Calu3 (cell line): ENCODE data around the gene SEPTIN5. TPM values are rescaled to one million over a fixed set of nuclear protein-coding genes. Genes with fewer than 3 reads are reported as not detected.

Source experiments
- BruUV-seq: library from RNA; stranded (reverse); fragments of 400-500 nt; replicated peaks from 2 replicates; lab custom pipeline; 2021; lab: Mats Ljungman, UMichigan
- CTCF ChIA-PET: fragments of 300-600 bp; sonication (Branson Sonifier 250); formaldehyde crosslinking; loops from one replicate; lab custom pipeline; 2022; ENCODE audit warnings: antibody characterized with exemption; lab: Charles Lee
- DNase-seq: peaks from one replicate; pipeline ENCODE4 v3.0.0; 2022
- H3K27ac Mint-ChIP-seq: one replicate; pipeline ENCODE4 v1.8.0; 2022; ENCODE audit warnings: mixed read lengths; ENCODE audit not compliant: unreplicated experiment
- H3K27me3 Mint-ChIP-seq: one replicate; pipeline ENCODE4 v1.8.0; 2022; ENCODE audit warnings: mixed read lengths; ENCODE audit not compliant: unreplicated experiment
- H3K36me3 Mint-ChIP-seq: one replicate; pipeline ENCODE4 v1.8.0; 2022; ENCODE audit warnings: mild to moderate bottlenecking, moderate library complexity, mixed read lengths; ENCODE audit not compliant: insufficient read depth, unreplicated experiment
- H3K4me1 Mint-ChIP-seq: one replicate; pipeline ENCODE4 v1.8.0; 2022; ENCODE audit warnings: mild to moderate bottlenecking, low read depth, mixed read lengths; ENCODE audit not compliant: unreplicated experiment
- H3K4me3 Mint-ChIP-seq: one replicate; pipeline ENCODE4 v1.8.0; 2022; ENCODE audit warnings: mild to moderate bottlenecking, low read depth, moderate library complexity, mixed read lengths; ENCODE audit not compliant: unreplicated experiment
- H3K9me3 Mint-ChIP-seq: one replicate; pipeline ENCODE4 v1.8.0; 2022; ENCODE audit warnings: low read depth, mixed read lengths; ENCODE audit not compliant: unreplicated experiment
- CTCF ChIP-seq: fragments of 200-600 bp; IDR thresholded peaks from one replicate; pipeline ENCODE4 v1.8.0; 2022; ENCODE audit warnings: antibody characterized with exemption; ENCODE audit not compliant: unreplicated experiment
- intact Hi-C: fragments of 100-400 bp; cut with micrococcal nuclease; formaldehyde crosslinking; loops from one replicate; pipeline ENCODE4 v1.10.0; 2022; ENCODE audit not compliant: unreplicated experiment
- total RNA-seq: library from RNA; stranded (reverse); gene quantifications from 2 replicates; pipeline ENCODE4 v1.2.3, GENCODE V29; 2022

SEPTIN5 gene
- total RNA-seq, 1 experiment from 2014 or later, result 3.3 TPM

DNA sequence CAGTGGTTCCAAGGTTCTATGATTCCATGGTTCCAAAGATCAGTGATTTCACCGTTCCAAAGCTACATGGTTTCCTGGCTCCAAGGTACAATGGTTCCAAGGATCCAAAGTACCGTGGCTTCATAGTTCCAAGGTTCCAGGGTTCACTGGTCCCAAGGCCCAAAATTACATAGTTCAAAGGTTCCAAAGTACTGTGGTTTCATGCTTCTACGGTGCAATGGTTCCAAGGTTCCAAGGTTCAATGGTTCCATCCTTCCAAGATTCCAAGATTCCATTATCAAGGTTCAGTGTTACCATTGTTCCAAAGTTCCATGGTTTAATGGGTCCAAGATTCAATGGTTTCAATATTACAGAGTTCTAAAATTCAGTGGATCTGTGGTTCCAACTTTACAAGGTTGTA lies 43.0 kb upstream of the SEPTIN5 start:
- H3K27me3 Mint-ChIP-seq, result peaks cover 85% of the 10 kb centered on the region
- BruUV-seq, result no TSS peak
- H3K4me3 Mint-ChIP-seq, result no peak overlapping the region
- no peaks in the 10 kb centered on the region for H3K4me1 Mint-ChIP-seq
- TF ChIP-seq CTCF, result no peak
- H3K36me3 Mint-ChIP-seq, result no peaks in the 10 kb centered on the region
- DNase-seq, result no peak
- CTCF ChIA-PET, result no interaction called here
- H3K27ac Mint-ChIP-seq, result no peak overlapping the region
- no peaks in the 10 kb centered on the region for H3K9me3 Mint-ChIP-seq
- intact Hi-C loops, result no loop called here

- Mint-ChIP-seq H3K27me3 (peaks cover 78% of the 10 kb centered on the region), H3K27ac (no peak overlapping the region), H3K9me3 (no peaks in the 10 kb centered on the region), H3K4me1 (no peaks in the 10 kb centered on the region), H3K36me3 (no peaks in the 10 kb centered on the region), H3K4me3 (no peak overlapping the region)
- no peak for DNase-seq
- BruUV-seq, result no TSS peak
- intact Hi-C loops, result no loop called here
- TF ChIP-seq CTCF, result no peak
- CTCF ChIA-PET, result no interaction called here
These were observed 42.1 kb upstream of the SEPTIN5 start for GRCh38 chr22:19672054-19672776.

GRCh38 chr22:19673660-19674059 lies 40.6 kb upstream of the SEPTIN5 start:
- Mint-ChIP-seq H3K9me3 (no peaks in the 10 kb centered on the region), H3K4me1 (no peaks in the 10 kb centered on the region), H3K4me3 (no peak overlapping the region), H3K27ac (no peak overlapping the region), H3K36me3 (no peaks in the 10 kb centered on the region), H3K27me3 (peaks cover 64% of the 10 kb centered on the region)
- no peak for TF ChIP-seq CTCF
- no peak for DNase-seq
- CTCF ChIA-PET, result no interaction called here
- BruUV-seq, result no TSS peak
- intact Hi-C loops, result no loop called here

DNA sequence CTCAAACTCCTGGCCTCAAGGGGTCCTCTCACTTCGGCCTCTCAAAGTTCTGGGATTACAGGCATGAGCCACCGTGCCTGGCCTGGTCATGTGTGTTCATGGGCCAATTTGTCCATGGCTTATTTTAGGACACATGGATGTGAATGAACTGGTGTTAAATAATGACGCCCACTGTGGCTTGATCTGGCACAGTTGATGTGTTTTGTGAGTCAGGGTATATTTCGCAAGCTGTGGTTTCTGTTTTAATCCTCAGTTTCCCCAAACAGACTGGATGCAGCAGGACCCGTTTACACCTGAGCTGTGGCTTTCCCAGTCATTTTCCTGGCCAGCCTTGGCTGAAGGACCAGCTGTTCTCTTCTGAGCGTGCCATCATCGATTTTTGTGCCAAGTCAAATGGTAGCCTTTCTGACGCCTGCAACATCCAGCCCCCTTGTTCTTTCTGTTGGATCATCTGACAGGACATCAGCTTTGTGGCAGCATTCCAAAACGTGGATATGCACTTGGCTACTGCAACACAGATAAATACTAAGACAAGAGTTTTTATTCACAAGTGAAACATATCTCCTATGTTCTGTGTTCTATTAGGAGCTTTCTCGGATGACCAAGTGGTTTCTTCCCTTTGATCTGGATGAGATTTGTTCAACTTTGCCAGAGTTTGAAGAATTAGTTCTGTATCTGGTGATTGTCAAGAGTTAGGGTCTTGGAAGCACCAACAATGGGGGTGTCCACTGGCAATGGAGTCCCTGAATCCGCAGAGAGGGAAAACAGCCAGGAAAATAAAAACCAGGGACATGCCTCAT lies 40.0 kb upstream of the SEPTIN5 start:
- no peak overlapping the region for H3K4me3 Mint-ChIP-seq
- TF ChIP-seq CTCF, result no peak
- H3K9me3 Mint-ChIP-seq, result no peaks in the 10 kb centered on the region
- no peaks in the 10 kb centered on the region for H3K36me3 Mint-ChIP-seq
- intact Hi-C loops, result no loop called here
- BruUV-seq, result no TSS peak
- H3K27ac Mint-ChIP-seq, result no peak overlapping the region
- H3K27me3 Mint-ChIP-seq, result peaks cover 64% of the 10 kb centered on the region
- CTCF ChIA-PET, result no interaction called here
- no peaks in the 10 kb centered on the region for H3K4me1 Mint-ChIP-seq
- no peak for DNase-seq
